ENCODE measurements around the gene DNAJC24. TPM values are rescaled to one million over a fixed set of nuclear protein-coding genes. Genes with fewer than 3 reads are reported as not detected.
"Not testable (repeated sequence)": the region's sequence is repeated elsewhere in the genome, so short reads cannot be mapped to it uniquely, and the experiment has no call there.

The DNAJC24 gene, protein sequence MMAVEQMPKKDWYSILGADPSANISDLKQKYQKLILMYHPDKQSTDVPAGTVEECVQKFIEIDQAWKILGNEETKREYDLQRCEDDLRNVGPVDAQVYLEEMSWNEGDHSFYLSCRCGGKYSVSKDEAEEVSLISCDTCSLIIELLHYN
- 1 to 10 TPM; 2.3 to 4.9 TPM for polyA plus RNA-seq

DNA sequence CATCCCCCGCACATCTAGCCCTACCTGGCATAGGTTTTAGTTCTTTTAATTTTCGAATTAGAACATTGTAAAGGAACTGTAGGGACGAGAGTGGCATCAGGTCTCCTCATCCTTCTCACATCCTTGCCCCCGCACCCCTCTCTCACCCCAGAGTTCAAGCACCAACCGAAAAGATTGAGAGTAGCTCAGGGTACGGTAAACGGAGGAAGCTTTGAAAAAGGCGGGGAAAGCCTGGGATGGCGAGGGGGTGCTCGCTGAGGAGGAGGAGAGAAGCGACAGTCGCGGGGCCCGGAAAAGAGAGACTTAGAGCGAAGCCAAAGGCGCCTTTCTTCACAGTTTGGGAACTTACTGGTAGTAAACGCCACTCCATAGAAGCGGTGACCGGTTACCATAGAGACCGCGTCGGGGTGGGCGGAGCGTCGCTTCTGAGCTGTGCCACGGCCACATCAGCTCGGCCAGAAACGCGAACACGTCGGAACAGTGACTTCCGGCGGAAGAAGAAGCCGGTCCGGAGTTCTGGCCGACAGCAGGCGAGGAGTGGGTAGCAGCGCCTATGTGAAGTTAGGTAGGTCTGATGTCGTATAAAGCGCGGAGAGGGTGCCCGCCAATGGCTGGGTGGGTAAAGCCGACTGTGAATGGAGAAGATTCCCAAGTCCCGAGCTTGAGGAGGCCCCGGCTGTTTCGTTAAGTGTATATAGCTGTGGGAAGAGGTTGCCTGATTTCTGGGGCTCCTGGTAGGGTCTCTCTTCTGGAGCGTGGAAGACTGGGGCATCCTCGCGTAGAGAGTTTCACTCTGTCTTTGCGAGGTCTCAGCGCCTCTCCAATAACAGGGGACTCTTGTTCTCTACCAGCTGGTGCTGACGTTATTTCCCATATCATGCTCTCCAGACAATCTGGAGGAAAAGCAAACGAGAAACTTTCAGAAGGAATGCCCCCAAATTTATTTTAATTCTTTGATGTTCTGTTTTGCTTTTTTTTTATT is at the start of gene DNAJC24, which contains the start of gene DCDC1:
DNAJC24 (plus strand) TSS at position 513 of the 982 bp plus-strand sequence. CDS start 889 bp downstream, outside the sequence.
DCDC1 (minus strand) TSS at position 392 of the 982 bp plus-strand sequence. CDS start 41,459 bp downstream, outside the sequence.
- H3K36me3 ChIP-seq (ENCODE audit: control insufficient read depth in 2 of 2, insufficient read depth in 2 of 2, low read length in 1 of 2) = no peaks in the 10 kb centered on the region
- H3K4me3 ChIP-seq (ENCODE audit: low read depth in 1 of 2, low read length in 2 of 2) = peak within 1 kb of the TSS; percentile 88 to 98
- H3K9me3 ChIP-seq (ENCODE audit: control insufficient read depth in 2 of 2, insufficient read depth in 1 of 2, low read depth in 1 of 2, low read length in 1 of 2) = no peaks in the 10 kb centered on the region
- H3K27me3 ChIP-seq (ENCODE audit: control insufficient read depth in 1 of 2, insufficient read depth in 2 of 2, low read length in 2 of 2) = no peaks in the 10 kb centered on the region
- 0 to 1% methylated on average over 53 of the region's 53 CpGs for whole genome bisulfite sequencing, 2 donors
- peak within 1 kb of the TSS; percentile 45 to 77 for H3K27ac ChIP-seq (ENCODE audit: low read depth in 2 of 2, low read length in 1 of 2)
- no peaks in the 10 kb centered on the region for H3K4me1 ChIP-seq (ENCODE audit: control insufficient read depth in 2 of 2, insufficient read depth in 2 of 2, low read length in 1 of 2)

DNA sequence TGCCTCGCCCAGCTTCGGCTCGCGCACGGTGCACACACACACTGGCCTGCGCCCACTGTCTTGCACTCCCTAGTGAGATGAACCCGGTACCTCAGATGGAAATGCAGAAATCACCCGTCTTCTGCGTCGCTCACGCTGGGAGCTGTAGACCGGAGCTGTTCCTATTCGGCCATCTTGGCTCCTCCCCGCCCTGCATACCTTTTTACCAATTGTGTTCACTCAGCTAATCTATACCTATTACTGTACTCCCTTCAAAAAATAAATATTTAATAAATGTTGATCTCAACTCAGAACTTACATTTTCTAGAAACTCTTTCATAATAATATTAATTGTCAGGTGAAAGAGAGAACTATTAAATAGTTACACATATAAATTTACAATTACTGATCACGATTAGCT is 48.2 kb upstream of the DNAJC24 start:
- H3K36me3 ChIP-seq (ENCODE audit: control insufficient read depth in 2 of 2, insufficient read depth in 2 of 2, low read length in 1 of 2); H3K27ac ChIP-seq (ENCODE audit: low read depth in 2 of 2, low read length in 1 of 2); H3K4me1 ChIP-seq (ENCODE audit: control insufficient read depth in 2 of 2, insufficient read depth in 2 of 2, low read length in 1 of 2); H3K9me3 ChIP-seq (ENCODE audit: control insufficient read depth in 2 of 2, insufficient read depth in 1 of 2, low read depth in 1 of 2, low read length in 1 of 2); H3K27me3 ChIP-seq (ENCODE audit: control insufficient read depth in 1 of 2, insufficient read depth in 2 of 2, low read length in 2 of 2); H3K4me3 ChIP-seq (ENCODE audit: low read depth in 1 of 2, low read length in 2 of 2): not testable (repeated sequence)
- WGBS, 2 donors = 95 to 97% methylated on average over 15 of the region's 15 CpGs

DNA sequence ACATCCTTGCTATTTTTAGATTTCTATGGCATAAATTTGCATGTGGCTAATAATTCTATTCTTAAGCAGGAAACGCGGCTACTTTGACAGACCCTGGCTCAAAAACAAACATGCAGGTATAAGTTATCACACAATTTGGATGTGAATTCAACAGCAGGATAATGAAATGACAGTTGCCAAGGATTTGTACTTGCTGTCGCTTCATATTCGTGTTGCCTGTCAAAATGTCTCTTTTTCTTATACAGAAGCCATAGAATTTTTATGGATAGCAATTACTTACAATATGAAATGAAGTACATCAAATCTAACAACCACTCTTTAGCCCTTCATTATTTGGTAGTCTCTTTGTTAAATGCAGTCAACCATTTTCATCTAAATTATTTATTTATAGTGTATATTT is 46.5 kb upstream of the DNAJC24 start:
- 79 to 83% methylated on average over 4 of the region's 4 CpGs for WGBS, 2 donors
- H3K27ac ChIP-seq (ENCODE audit: low read depth in 2 of 2, low read length in 1 of 2) = no peak overlapping the region

DNA sequence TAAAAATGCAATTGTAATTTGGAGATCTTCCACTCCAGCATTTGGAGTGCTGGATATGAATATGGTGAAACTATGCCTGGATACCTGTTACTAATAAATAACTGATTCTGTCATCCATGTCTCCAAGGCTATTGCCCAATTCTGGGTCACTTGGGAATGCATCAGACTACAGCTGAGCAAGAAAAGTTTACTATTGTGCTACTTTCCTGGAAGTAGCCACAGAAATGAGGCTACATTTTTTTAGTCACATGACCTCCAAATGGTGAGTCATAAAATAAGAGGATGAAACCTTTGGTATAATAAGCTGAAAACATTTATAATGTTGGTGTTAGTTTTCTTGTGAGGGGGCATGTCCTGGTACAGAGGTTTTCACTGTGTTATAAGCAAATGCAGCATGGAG is 44.5 kb upstream of the DNAJC24 start:
- Histone ChIP-seq H3K4me1 (ENCODE audit: control insufficient read depth in 2 of 2, insufficient read depth in 2 of 2, low read length in 1 of 2) (no peaks in the 10 kb centered on the region), H3K4me3 (ENCODE audit: low read depth in 1 of 2, low read length in 2 of 2) (no peak overlapping the region), H3K27ac (ENCODE audit: low read depth in 2 of 2, low read length in 1 of 2) (no peak overlapping the region), H3K36me3 (ENCODE audit: control insufficient read depth in 2 of 2, insufficient read depth in 2 of 2, low read length in 1 of 2) (no peaks in the 10 kb centered on the region), H3K9me3 (ENCODE audit: control insufficient read depth in 2 of 2, insufficient read depth in 1 of 2, low read depth in 1 of 2, low read length in 1 of 2) (no peaks in the 10 kb centered on the region), H3K27me3 (ENCODE audit: control insufficient read depth in 1 of 2, insufficient read depth in 2 of 2, low read length in 2 of 2) (no peaks in the 10 kb centered on the region)

More for the DNA sequence above, 46.5 kb upstream of the DNAJC24 start:
- H3K4me1 ChIP-seq (ENCODE audit: control insufficient read depth in 2 of 2, insufficient read depth in 2 of 2, low read length in 1 of 2) = no peaks in the 10 kb centered on the region
- no peaks in the 10 kb centered on the region for H3K36me3 ChIP-seq (ENCODE audit: control insufficient read depth in 2 of 2, insufficient read depth in 2 of 2, low read length in 1 of 2)
- no peak overlapping the region for H3K4me3 ChIP-seq (ENCODE audit: low read depth in 1 of 2, low read length in 2 of 2)
- no peaks in the 10 kb centered on the region for H3K9me3 ChIP-seq (ENCODE audit: control insufficient read depth in 2 of 2, insufficient read depth in 1 of 2, low read depth in 1 of 2, low read length in 1 of 2)
- no peaks in the 10 kb centered on the region for H3K27me3 ChIP-seq (ENCODE audit: control insufficient read depth in 1 of 2, insufficient read depth in 2 of 2, low read length in 2 of 2)

DNA sequence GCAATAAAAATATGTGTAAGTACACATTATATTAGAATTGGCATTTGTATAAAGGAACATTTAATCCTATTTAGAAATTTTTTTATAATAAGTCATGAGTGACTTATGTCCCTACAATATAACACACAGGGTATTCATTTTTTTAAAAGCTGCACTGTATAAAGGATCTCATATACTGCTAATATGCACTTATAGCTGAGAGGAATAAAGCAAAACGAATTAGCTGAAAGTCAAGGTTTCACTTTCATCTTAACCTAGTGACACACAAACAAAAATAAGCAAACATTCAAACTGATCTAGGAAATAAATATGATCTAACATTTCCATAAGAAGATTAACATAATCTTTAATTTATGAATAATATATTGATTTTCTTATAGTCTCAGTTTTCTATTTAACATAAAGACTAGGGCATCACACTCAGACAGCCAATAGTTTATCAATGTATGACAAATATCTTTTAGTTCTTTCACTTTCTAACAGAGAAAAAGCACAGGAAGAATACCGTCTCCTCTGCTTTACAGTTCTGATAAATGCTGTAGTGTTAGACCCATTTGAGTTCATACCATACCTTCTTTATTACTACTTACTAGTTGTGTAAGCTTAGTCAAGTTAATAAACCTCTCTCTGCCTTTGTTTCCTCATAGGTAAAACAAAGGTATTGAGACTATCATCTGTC is 43.1 kb upstream of the DNAJC24 start:
- Histone ChIP-seq H3K27ac (ENCODE audit: low read depth in 2 of 2, low read length in 1 of 2) (no peak overlapping the region), H3K4me3 (ENCODE audit: low read depth in 1 of 2, low read length in 2 of 2) (no peak overlapping the region), H3K4me1 (ENCODE audit: control insufficient read depth in 2 of 2, insufficient read depth in 2 of 2, low read length in 1 of 2) (no peaks in the 10 kb centered on the region), H3K36me3 (ENCODE audit: control insufficient read depth in 2 of 2, insufficient read depth in 2 of 2, low read length in 1 of 2) (no peaks in the 10 kb centered on the region), H3K27me3 (ENCODE audit: control insufficient read depth in 1 of 2, insufficient read depth in 2 of 2, low read length in 2 of 2) (no peaks in the 10 kb centered on the region), H3K9me3 (ENCODE audit: control insufficient read depth in 2 of 2, insufficient read depth in 1 of 2, low read depth in 1 of 2, low read length in 1 of 2) (no peaks in the 10 kb centered on the region)
- WGBS, 2 donors = 59% methylated on average over 2 of the region's 2 CpGs

DNA sequence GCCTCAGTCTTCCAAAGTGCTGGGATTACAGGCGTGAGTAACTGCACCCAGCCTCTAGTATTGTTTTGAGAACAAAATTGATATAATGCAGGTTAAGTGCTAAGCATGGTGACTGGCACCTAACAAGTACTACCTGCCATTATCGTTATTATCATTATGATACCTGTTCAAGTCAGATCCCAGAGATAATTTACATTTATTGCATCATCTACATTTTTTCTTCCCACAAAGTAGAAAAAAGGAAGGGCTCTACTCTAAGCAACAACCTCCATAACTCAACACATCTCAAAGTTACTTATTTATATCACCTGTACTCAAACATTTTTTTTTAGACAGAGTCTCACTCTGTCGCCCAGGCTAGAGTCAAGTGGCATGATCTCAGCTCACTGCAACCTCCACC is 42.2 kb upstream of the DNAJC24 start:
- Histone ChIP-seq H3K27ac (ENCODE audit: low read depth in 2 of 2, low read length in 1 of 2) (no peak overlapping the region), H3K27me3 (ENCODE audit: control insufficient read depth in 1 of 2, insufficient read depth in 2 of 2, low read length in 2 of 2) (no peaks in the 10 kb centered on the region), H3K9me3 (ENCODE audit: control insufficient read depth in 2 of 2, insufficient read depth in 1 of 2, low read depth in 1 of 2, low read length in 1 of 2) (no peaks in the 10 kb centered on the region), H3K4me3 (ENCODE audit: low read depth in 1 of 2, low read length in 2 of 2) (no peak overlapping the region), H3K36me3 (ENCODE audit: control insufficient read depth in 2 of 2, insufficient read depth in 2 of 2, low read length in 1 of 2) (no peaks in the 10 kb centered on the region), H3K4me1 (ENCODE audit: control insufficient read depth in 2 of 2, insufficient read depth in 2 of 2, low read length in 1 of 2) (no peaks in the 10 kb centered on the region)
- WGBS, 2 donors = 86 to 89% methylated on average over 3 of the region's 3 CpGs

DNA sequence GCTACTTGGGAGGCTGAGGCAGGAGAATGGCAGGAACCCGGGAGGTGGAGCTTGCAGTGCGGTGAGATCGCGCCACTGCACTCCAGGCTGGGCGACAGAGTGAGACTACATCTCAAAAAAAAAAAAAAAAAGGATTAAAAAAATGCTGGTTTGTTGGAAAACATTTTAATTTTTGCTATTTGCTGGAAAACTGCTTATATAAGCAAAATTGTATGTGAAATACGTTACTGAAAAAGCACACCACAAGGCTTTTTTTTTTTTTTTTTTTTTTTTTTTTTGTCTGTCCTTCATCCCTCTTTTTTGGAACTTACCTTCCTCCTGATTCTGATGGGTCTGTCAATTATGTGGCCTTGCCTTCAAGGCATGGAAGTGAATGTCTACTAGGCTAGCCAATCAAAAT is 41.0 kb upstream of the DNAJC24 start:
- Histone ChIP-seq H3K27ac (ENCODE audit: low read depth in 2 of 2, low read length in 1 of 2) (no peak overlapping the region), H3K36me3 (ENCODE audit: control insufficient read depth in 2 of 2, insufficient read depth in 2 of 2, low read length in 1 of 2) (no peaks in the 10 kb centered on the region), H3K27me3 (ENCODE audit: control insufficient read depth in 1 of 2, insufficient read depth in 2 of 2, low read length in 2 of 2) (no peaks in the 10 kb centered on the region), H3K9me3 (ENCODE audit: control insufficient read depth in 2 of 2, insufficient read depth in 1 of 2, low read depth in 1 of 2, low read length in 1 of 2) (no peaks in the 10 kb centered on the region), H3K4me3 (ENCODE audit: low read depth in 1 of 2, low read length in 2 of 2) (no peak overlapping the region), H3K4me1 (ENCODE audit: control insufficient read depth in 2 of 2, insufficient read depth in 2 of 2, low read length in 1 of 2) (no peaks in the 10 kb centered on the region)
- WGBS, 2 donors = 92 to 94% methylated on average over 6 of the region's 6 CpGs

DNA sequence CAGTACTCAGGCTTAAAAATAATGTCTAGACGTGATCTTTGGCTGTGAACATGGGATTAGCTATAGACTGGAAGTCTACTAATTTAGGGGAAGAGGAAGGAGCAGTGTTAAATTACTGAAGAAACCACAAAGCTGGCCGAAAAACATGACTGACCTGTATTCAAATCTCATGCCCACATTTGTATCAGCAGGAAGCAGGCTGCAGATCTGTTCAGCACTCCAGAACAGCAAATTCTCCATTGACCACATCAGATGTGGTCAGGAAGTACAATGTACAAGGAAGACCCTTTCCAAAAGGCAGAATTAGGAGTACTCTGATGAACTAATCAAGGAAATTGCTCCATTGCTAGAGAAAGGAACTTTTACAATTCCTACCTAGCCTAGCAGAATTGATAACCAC is 31.9 kb upstream of the DNAJC24 start:
- WGBS, 2 donors = 55 to 58% methylated on average over 2 of the region's 2 CpGs
- no peak overlapping the region for H3K4me3 ChIP-seq (ENCODE audit: low read depth in 1 of 2, low read length in 2 of 2)
- no peaks in the 10 kb centered on the region for H3K4me1 ChIP-seq (ENCODE audit: control insufficient read depth in 2 of 2, insufficient read depth in 2 of 2, low read length in 1 of 2)
- H3K36me3 ChIP-seq (ENCODE audit: control insufficient read depth in 2 of 2, insufficient read depth in 2 of 2, low read length in 1 of 2) = no peaks in the 10 kb centered on the region
- H3K27me3 ChIP-seq (ENCODE audit: control insufficient read depth in 1 of 2, insufficient read depth in 2 of 2, low read length in 2 of 2) = no peaks in the 10 kb centered on the region
- H3K9me3 ChIP-seq (ENCODE audit: control insufficient read depth in 2 of 2, insufficient read depth in 1 of 2, low read depth in 1 of 2, low read length in 1 of 2) = peaks cover 0 to 5% of the 10 kb centered on the region in 2 donors
- H3K27ac ChIP-seq (ENCODE audit: low read depth in 2 of 2, low read length in 1 of 2) = no peak overlapping the region

DNA sequence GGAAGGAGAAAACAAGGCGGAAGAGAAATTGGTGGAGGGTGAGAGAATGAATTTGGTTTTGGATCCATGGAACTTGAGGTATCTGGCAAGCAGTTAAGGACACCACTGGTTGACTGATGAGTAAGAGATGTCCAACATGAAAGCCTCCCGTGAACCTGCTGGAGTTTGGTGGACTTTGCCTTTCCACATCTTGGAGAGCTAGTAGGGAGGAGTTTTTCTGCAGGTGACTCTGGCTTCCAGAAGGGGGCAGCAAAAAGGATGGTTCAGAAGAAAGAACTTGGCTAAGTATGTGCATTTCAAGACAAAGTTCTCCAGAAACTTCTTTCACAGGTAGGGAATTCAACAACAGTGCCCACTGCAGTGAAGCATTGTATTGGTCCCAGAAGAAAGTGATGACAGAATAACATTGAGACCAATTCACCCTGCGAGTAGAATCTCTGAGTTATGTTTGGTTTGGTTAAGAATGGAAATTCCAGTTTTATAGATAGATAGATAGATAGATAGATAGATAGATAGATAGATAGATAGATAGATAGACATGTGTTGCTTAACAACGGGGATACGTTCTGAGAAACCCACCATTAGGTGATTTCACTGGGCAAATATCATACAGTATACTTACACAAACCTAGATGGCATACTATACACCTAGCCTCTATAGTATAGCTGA is 28.6 kb upstream of the DNAJC24 start:
- Histone ChIP-seq H3K27me3 (ENCODE audit: control insufficient read depth in 1 of 2, insufficient read depth in 2 of 2, low read length in 2 of 2) (no peaks in the 10 kb centered on the region), H3K4me1 (ENCODE audit: control insufficient read depth in 2 of 2, insufficient read depth in 2 of 2, low read length in 1 of 2) (no peaks in the 10 kb centered on the region), H3K9me3 (ENCODE audit: control insufficient read depth in 2 of 2, insufficient read depth in 1 of 2, low read depth in 1 of 2, low read length in 1 of 2) (no peaks in the 10 kb centered on the region), H3K27ac (ENCODE audit: low read depth in 2 of 2, low read length in 1 of 2) (no peak overlapping the region), H3K4me3 (ENCODE audit: low read depth in 1 of 2, low read length in 2 of 2) (no peak overlapping the region), H3K36me3 (ENCODE audit: control insufficient read depth in 2 of 2, insufficient read depth in 2 of 2, low read length in 1 of 2) (no peaks in the 10 kb centered on the region)
- 81 to 90% methylated on average over 5 of the region's 5 CpGs for WGBS, 2 donors

Data from esophagus (tissue), 2 donors.